SIG-M5 treated with dmso at 0.1 percent for 504 hours (cell line): Measurements from ENCODE around the gene GPR17.

Source experiments
- DNase-seq: peaks from one replicate; lab custom pipeline; 2025; ENCODE audit not compliant: unreplicated experiment; lab: John Stamatoyannopoulos, UW

The GPR17 gene, protein sequence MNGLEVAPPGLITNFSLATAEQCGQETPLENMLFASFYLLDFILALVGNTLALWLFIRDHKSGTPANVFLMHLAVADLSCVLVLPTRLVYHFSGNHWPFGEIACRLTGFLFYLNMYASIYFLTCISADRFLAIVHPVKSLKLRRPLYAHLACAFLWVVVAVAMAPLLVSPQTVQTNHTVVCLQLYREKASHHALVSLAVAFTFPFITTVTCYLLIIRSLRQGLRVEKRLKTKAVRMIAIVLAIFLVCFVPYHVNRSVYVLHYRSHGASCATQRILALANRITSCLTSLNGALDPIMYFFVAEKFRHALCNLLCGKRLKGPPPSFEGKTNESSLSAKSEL

DNA sequence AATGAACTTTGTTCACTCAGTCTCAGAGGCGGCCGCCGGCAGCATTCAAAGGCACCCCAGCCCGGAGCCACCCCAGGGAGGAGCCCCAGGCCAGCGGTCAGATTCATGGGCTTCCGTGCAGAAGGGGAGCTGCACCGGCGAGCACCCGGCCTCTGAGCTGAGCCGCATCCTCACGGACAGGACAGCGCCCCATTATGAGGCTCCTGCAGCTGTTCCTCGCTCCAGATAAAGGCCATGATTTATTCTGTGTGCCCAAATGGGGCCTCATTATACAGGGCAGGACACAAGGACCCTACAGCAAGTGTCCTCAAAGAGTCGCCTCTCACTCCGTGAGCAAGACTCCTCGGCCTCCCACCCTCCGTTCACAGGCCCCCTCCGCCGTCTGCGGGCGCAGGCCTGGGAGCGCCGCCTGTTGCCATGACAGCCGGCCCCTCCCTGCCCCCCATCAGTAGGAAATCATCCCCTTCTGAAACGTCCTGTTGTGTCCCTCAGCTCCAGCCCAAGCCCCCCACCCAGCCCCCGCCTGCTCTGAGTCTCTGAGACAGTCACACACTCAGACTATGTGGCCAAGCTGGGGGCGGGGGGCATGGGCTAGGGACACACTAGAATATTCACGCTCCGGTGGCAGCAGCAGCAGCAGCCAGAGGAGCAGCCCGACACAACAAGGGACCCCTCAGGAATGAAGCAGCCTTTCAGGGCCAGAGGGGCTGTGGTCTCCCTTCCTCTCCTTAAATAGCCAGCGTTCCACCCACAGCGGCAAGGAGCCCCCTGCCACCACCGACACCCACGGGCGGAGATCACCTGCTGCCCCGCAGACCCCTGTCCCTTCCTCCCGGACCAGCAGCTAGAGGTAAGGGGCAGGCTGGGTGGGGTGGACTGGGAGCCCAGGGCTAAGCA is at the start of gene GPR17:
Gene GPR17 (plus strand): TSS at position 759 of the 897 bp plus-strand sequence. CDS start 4,583 bp downstream, outside the sequence.
- no peak for DNase-seq

DNA sequence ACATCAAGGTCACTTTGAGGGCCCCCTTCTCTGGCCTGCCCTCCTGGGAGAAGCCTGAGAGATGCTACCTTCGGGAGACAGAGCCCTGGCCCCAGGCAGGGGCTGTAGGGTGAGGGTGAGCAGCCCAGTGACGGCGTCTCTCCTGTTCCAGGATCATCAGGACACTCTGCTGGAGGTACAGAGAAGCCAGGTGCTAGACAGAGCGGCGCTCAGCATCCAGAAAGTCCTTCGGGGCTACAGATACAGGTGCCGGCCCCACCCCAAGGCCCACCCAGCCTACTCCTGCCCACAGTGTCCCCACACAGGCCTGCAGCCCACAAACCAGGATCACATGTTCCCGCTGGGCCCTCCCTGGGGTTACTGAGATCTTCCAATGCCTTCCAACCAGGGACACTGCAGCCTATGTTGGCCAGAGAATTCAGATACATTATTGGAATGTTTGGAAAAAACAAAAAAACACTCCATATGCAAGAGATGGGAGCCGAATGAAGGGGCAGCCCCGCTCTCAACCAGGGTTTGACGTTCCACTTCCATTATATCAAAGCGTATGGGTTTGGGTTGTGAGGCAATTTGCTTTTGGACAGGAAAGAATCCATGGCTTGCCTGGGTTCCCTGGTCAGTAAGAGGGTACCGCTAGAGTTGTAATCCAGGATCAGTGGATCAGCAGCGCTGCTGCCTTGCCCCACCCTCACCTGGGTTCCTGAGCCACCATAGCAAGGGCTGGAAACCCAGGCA is 49.5 kb upstream of the GPR17 start:
- DNase-seq: no peak

DNA sequence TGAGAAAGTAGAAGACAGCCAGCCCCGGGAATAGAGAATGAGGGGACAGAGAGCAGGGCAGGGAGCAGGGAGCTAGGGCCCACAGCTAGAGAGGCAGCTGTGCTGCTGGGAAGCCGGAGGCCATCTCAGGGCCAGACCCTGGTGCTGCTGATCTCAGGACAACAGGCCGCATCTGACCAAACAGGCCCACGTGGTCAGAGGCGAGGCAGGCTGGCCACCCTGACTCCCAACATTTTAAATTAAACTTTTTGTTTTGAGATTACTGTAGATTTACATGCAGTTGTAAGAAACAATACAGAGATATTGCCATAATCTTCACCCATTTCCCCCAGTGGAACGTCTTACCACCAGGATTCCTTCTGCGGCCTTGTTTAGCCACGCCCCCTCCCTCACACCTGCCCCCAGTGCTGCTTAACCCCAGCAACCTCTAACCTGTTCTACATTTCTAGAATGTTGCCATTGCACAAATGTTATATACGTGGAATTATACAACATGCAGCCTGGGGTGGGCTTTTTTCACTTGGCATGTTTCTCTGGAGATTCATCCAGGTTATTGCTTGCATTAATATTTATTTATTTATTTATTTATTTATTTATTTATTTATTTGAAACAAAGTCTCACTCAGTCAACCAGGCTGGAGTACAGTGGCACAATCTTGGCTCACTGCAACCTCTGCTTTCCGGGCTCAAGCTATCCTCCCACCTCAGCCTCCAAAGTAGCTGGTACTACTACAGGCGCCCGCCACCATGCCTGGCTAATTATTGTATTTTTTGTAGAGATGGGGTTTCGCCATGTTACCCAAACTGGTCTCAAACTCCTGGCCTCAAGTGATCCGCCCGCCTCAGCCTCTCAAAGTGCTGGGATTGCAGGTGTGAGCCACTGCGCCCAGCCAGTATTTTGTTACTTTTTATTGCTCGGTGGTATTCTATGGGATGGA is 48.6 kb upstream of the GPR17 start:
- DNase-seq: no peak

DNA sequence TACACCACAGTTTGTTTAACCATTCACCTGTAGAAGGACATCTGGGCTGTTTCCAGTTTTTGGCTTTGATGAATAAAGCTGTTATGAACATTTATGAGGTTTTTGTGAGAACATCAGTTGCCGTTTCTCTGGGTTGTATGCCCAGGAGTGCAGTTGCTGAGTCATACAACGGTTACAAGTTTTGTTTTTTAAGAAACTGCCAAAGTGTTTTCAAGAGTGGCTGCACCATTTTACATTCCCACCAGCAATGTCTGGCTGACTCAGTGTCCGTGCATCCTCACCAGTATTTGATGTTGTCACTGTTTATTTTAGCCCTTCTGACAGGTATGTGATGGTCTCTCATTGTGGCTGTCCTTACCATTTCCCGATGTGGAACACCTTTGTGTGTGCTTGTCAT is 48.0 kb upstream of the GPR17 start:
- DNase-seq: no peak

DNA sequence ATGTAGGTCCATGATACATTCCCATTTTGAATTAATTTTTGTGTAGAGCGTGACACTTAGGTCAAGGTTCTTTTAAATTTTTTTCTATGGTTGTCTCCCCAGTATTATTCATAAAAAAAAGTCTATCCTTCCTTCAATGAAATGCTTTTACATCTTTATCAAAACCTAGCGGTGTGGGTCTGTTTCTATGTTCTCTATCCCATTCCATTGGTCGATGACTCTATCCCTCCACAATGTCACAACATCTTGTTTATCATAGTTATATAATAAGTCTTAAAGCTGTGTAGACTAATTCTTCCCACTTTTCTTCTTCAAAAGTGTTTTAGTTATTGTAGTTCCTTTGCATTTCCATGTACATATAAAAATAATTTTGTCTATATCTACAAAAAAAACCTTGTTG is 47.2 kb upstream of the GPR17 start:
- no peak for DNase-seq

DNA sequence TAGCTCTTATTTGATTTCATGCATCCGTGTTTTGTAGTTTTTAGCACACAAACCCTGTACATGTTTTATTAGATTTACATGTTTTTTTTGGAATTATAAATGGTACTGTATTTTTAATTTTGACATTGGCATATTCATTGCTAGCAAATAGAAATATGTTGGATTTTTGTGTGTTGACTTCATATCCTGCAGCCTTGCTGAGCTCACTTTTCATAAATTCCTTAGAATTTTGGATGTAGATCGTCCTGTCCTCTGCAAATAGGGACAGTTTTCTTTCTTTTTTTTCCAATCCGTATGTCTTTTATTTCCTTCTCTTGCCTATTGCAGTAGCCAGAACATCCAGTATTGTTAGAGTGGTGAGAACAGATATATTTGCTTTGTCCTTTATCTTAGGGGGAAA is 46.7 kb upstream of the GPR17 start:
- DNase-seq: no peak

DNA sequence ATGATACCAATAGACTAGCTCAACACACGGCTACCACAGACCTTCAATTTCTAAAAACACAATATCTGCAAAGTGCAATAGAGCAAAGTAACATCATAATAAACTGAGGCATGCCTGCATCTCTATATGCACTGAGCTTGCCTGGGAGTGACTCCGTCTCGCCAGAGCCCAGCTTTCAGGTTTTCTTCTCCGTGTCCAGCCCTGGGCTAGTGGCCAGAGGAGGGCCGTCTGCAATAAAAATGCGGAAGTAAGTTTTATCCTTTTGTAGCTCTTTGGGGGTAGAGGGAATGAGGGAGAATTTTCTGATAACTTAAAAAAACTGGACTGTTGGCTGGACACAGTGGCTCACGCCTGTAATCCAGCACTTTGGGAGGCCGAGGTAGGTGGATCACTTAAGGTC is 41.0 kb upstream of the GPR17 start:
- no peak for DNase-seq

DNA sequence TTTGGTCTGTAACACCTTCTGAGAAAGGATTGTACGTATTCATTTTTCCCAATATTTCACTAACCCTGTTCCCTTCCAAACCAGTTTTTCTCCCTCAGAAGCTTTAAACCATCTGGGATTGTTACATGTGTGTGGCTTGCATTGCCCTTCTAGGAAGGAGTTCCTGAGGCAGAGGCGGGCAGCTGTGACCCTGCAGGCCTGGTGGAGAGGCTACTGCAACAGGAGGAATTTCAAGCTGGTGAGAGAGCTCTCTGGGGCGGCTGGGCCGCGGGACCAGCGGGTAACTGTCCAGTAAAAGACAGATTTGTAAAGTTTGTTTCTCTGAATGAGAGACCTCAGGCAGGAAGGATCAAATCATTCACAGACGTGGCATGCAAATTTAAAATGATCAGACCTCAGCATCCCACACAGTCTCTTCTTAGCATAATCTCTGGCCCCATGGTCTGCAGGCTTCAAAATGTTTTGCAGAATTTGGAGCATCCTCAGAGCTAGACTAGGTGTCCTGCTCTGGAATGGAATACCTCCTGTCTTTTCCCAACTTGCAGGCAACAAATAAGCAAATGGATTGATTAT is 40.2 kb upstream of the GPR17 start:
- no peak for DNase-seq

DNA sequence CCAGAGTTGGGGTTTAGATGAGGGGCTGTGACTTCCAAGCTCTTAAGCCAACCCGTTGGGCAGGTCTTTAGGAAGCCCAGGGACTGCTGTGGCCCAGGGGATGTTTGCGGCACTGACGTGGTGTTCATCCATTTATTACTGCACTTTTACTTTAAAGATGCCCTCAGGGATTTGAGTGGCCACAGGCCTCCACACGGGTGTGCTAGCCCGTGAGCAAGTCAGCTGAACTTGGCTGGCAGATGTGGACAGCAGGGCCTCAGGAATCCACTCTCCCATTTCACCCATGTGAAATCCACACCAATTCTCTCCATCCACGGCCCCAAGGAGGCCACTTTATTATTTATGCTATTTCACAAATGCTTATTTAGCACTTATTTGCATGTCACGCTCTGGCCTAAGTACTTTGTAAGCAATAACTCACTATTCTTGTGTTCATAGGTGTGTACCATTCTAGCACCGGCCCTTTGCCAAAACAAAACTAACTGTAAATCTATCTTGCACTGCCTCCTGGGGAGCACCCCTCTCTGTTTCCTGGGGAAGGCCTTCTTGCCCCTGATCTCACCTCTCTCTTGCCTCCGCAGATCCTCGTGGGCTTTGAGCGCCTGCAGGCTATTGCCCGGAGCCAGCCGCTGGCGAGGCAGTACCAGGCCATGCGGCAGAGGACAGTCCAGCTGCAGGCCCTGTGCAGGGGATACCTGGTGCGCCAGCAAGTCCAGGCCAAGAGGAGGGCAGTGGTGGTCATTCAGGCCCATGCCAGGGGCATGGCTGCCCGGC is 39.1 kb upstream of the GPR17 start:
- DNase-seq: no peak

DNA sequence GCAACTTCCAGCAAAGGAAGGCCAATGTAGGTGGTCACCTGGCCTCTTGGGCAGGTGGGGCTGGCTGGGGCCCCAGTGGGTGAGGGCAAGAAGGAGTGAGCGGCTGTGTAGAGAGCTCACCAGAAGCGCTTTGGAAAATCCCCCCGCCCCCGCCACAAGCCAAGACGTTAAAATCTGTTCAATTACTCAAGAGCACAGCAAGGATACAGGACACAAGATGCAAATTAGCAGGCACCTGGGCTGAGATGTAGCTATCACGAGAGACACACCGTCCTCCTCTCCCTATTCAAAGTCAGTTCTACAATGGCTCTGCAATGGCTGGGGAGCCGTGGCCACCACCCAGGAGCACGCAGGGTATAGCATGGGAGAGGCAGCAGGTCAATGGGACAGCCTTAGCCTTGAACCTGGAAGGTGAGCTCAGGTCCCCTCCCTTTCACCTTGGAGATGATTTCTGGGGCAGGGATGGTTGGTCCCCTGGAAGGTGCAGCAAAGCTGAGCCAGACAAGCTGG is 38.5 kb upstream of the GPR17 start:
- DNase-seq: no peak

DNA sequence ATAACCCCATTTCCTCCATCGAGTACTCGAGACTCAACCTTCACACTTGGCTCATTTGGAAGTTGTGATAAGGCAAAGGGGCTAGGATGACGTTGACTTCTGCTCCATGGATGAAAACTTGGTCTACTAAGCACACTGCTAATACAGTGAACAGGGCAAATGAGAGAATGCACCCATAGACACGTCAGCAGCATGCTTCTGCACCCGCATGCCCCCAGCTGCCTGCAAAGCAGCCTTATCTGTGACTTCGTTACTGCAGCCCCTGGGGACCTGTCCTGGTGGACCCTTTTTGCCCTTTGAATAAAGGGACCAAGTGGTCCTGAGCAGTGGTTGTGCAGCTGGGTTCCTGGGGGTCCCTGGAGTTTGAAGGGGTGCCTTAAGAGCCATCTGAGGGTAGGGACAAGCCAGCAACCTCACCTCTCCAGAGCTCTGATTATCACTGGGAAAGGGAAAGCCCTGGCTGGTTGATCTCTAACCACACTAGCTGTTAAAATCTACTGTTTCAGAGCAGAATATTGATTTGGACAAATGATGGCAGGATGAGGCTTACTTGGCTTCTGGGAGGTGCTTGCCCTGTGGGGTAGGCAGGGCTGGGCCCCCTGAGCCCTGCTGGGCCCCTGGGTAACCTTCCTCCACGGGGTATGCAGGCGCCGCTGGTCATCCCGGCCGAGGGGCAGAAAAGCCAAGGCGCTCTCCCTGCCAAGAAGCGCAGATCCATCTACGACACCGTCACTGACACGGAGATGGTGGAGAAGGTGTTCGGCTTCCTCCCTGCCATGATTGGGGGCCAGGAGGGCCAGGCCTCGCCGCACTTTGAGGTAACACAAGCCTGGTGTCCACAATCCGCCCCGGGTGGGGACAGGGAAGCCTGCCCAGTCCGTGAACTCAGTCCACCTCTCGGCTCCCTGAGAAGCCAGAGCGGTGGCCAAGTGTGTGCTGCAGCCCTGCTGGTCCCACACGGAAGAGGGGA is 37.6 kb upstream of the GPR17 start:
- DNase-seq: no peak

DNA sequence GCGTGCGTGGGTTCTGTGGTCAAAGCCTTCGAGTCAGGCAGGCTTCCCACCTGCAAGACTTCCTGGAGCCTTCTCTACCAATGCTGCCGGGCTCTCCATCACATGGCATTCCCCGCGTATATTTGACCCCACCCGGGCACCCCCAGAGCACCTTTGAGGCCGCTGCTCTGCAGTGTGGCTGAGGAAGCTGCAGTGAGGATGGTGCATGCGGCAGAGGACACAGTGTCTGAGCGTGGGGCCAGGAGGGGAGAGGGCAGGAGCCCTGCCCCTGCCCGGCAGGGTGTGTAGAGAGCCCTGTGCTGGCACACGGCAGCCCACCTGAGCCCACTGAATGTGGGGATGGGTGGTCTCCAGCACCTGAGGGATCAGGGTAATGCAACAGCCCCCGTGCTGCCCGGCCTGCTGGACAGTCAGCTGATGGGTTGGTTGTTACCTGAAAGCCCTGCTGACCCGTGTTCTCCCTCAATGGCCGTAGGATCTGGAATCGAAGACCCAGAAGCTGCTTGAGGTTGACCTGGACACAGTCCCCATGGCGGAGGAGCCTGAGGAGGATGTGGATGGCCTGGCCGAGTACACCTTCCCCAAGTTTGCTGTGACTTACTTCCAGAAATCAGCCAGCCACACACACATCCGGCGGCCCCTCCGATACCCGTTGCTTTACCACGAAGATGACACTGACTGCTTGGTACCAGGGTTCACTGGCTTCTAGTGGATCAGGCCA is 36.8 kb upstream of the GPR17 start:
- DNase-seq: no peak

DNA sequence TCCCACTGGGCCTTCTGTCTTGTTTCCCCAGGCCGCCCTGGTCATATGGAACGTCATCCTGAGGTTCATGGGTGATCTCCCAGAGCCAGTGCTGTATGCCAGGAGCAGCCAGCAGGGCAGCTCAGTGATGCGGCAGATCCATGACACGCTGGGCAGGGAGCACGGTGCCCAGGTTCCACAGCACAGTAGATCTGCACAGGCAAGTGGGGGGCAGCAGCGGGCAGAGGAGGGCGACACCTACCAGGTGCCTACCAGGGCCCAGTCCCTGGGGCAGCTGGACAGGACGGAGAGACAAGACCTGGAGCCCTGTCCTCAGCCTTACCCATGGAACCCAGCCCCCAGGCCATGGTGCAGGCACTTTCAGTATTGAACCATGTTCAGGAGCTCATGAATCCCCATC is 36.1 kb upstream of the GPR17 start:
- DNase-seq: no peak

DNA sequence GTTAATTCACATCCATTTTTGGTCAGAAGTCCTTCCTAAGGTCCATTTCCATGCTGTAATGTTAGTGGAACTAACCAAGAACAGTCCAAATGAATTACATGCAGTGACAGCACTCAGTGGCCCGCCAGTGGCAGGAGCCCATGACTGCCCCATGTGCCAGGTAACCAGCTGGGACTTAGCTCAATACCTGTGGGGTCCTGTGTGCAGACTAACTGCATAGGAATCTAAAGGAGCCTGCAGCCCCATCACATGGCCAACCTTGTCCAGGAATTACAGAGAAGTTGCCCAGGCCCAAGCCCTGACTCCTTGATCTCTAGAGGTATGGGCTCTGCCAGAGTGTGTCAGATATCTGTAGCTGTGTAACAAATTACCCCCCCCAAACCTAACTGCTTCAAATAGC is 35.4 kb upstream of the GPR17 start:
- DNase-seq: no peak

DNA sequence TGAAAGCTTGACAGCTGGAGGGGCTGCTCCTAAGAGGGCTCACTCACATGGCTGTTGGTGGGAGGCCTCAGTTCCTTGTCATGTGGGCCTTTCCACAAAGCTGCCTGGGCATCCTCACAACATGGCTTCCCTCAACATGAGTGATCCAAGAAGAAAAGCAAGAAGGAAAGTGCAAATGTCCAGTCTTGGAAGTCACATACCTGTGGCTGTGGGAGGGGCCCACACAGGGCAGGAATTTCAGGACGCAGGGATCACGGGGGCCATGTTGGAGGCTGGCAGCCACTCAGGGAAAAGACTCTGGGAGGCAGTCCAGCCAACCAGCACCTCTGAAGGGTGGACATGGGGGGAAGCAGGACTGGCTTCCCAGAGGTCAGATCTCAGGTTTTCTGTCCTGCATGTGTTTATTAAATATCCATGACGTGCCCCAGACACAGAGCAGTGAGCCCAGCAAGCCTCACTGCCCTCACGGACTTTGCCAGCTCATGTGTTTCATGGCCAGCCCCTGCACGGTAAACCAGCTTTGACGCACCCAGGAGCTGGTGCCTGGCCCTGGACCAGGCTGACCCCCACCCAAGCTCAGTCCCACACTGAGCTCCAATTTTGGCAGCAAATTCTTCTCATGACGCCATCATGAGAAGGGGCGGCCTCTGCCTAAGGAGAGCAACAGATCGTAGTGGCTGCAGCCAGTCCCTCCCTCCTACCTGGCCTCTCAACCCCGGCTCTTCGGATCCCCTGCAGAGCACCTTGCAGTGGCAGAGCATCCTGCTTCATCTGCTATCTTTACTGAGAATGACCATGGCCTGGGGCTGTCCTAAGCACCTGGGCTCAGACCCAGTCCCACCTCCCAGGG is 34.7 kb upstream of the GPR17 start:
- DNase-seq: no peak

DNA sequence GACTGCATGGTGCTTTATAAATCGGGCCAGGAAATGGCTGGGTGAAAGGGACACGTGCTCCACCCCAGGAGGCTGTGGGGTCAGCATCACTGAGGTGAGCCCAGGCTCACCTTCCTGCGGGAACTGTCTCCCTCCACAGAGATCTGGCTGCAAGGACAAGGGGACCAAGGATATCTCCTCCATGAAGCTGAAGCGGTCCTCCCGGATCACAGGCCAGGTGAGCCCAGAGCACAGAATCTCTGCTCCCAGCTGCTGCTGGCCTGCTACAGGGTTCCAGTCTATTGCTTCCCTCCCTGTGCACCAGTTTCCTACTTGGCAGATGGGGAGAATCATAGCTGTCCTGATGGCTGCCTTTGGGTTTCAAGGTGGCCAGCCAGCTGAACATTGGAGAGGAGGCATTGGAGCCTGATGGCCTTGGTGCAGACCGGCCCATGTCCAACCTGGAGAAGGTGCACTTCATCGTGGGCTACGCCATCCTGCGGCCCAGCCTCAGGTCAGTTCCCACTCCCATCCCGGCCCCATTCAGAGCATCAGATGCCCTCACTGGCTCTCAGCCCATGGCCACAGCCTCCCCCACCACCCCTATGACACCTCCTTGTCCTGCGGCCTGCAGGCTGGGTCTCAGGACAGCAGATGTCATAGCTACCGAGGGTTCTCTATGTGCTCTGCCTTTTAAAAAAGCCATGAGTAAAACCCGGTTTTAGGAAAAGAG is 33.7 kb upstream of the GPR17 start:
- DNase-seq: no peak
